Fibroblast of lung (primary cell): Measurements from ENCODE around the gene FDX1. TPM values are rescaled to one million over a fixed set of nuclear protein-coding genes. Genes with fewer than 3 reads are reported as not detected.

Experiments
- DNase-seq, 2 donors: peaks; one replicate each; pipeline versions ENCODE4 v3.0.0 to v3.0.0-alpha.2; 2010; ENCODE audit warnings: low read depth in 2 of 2
- H2AFZ ChIP-seq: 2 replicates; pipeline ENCODE4 v1.5.1; 2012; ENCODE audit warnings: low read length, control low read depth, inconsistent platforms
- H3K27ac ChIP-seq: 2 replicates; pipeline ENCODE4 v1.5.1; 2011; ENCODE audit warnings: low read length, control low read depth; ENCODE audit not compliant: insufficient read depth
- H3K27me3 ChIP-seq: 2 replicates; pipeline ENCODE4 v1.5.1; 2011; ENCODE audit warnings: mild to moderate bottlenecking, low read length; ENCODE audit not compliant: control insufficient read depth, insufficient read depth
- H3K36me3 ChIP-seq: 2 replicates; pipeline ENCODE4 v1.5.1; 2011; ENCODE audit warnings: low read length; ENCODE audit not compliant: control insufficient read depth, insufficient read depth
- H3K4me1 ChIP-seq: 2 replicates; pipeline ENCODE4 v1.5.1; 2011; ENCODE audit warnings: low read length; ENCODE audit not compliant: control insufficient read depth, insufficient read depth; ENCODE audit errors: extremely low read depth
- H3K4me2 ChIP-seq: 2 replicates; pipeline ENCODE4 v1.5.1; 2011; ENCODE audit warnings: low read length, control low read depth; ENCODE audit not compliant: insufficient read depth; ENCODE audit errors: extremely low read depth
- H3K4me3 ChIP-seq, 4 experiments: fragments of 200-600 bp in 1 of 4; sonication (generic) in 1 of 4; replicated peaks in 1 of 4; 2 replicates each; pipeline ENCODE4 v1.5.1; 2011 to 2016; ENCODE audit warnings: low read length in 4 of 4, low read depth in 3 of 4, mild to moderate bottlenecking in 3 of 4, control low read depth in 2 of 4, inconsistent platforms in 1 of 4, mixed read lengths in 1 of 4; ENCODE audit not compliant: insufficient read depth in 1 of 4; ENCODE audit errors: control extremely low read depth in 1 of 4
- H3K79me2 ChIP-seq: 2 replicates; pipeline ENCODE4 v1.5.1; 2012; ENCODE audit warnings: mild to moderate bottlenecking, low read length, inconsistent platforms; ENCODE audit not compliant: control insufficient read depth, insufficient read depth
- H3K9ac ChIP-seq: 2 replicates; pipeline ENCODE4 v1.5.1; 2011; ENCODE audit warnings: mild to moderate bottlenecking, low read length, control low read depth; ENCODE audit not compliant: insufficient read depth
- H3K9me3 ChIP-seq: 2 replicates; pipeline ENCODE4 v1.5.1; 2012; ENCODE audit warnings: low read depth, low read length; ENCODE audit not compliant: control insufficient read depth, insufficient read depth
- H4K20me1 ChIP-seq: 2 replicates; pipeline ENCODE4 v1.5.1; 2011; ENCODE audit warnings: low read length; ENCODE audit not compliant: control insufficient read depth, insufficient read depth; ENCODE audit errors: extremely low read depth
- EZH2 ChIP-seq: IDR thresholded peaks from 2 replicates; pipeline ENCODE4 v1.5.1; 2012; ENCODE audit warnings: low read length, control low read depth, mild to moderate bottlenecking; ENCODE audit errors: missing control alignments
- polyA plus RNA-seq, 2 donors: library from polyadenylated mRNA; depleted of rRNA in 1 of 2; stranded (reverse) in 1 of 2; unstranded in 1 of 2; fragments of >200 nt; gene quantifications; 2 replicates each; pipeline ENCODE4 v1.2.1, GENCODE V29; 2011 to 2012; ENCODE audit warnings: missing spikeins in 1 of 2
- total RNA-seq: library from RNA; depleted of rRNA; stranded (reverse); fragments of >200 nt; gene quantifications from 2 replicates; pipeline ENCODE4 v1.2.1, GENCODE V29; 2014
- TF ChIP-seq, protein P1 (sequence below), 2 donors: IDR thresholded peaks in 1 of 2; conservative IDR thresholded peaks in 1 of 2; 1 replicate in 1 of 2; 2 replicates in 1 of 2; pipeline ENCODE4 v1.5.1; 2011 to 2012; ENCODE audit warnings: low read length in 2 of 2, control low read depth in 1 of 2, inconsistent platforms in 1 of 2, low read depth in 1 of 2, mild to moderate bottlenecking in 1 of 2

Gene FDX1
- total and polyA plus RNA-seq, 2 donors (not counting 1 experiment from before 2014, with no cell fraction given), result 8.3 to 11.4 TPM

DNA sequence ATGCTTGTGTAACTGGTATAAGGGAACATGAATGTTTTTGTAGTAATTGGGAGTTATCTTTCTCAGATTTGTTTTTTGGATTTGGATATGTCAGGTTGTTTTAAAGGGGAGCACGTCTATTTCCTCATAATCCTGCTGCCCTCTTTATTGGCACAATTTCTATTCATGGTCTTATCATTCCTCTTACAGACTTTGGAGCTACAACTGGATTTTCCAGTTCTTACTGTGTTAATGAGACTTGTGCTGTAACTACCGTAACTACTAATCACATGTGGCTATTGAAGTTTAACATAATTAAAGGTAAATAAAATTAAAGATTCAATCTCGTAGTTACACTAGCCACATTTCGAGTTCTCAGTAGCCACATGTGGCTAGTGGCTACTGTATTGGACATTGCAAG lies 1.9 kb downstream of the FDX1 start:
- no peak for DNase-seq
- Histone ChIP-seq H3K27me3 (no peaks in the 10 kb centered on the region), H3K9ac (no peak overlapping the region), H3K79me2 (peaks cover 38% of the 10 kb centered on the region), H4K20me1 (no peaks in the 10 kb centered on the region), H3K4me2 (peak overlapping the region; percentile 82), H2AFZ (no peak overlapping the region), H3K27ac (no peak overlapping the region), H3K4me1 (peaks cover 2% of the 10 kb centered on the region), H3K36me3 (no peaks in the 10 kb centered on the region), H3K4me3 (peak overlapping the region; percentile 56 to 99 (median 92)), H3K9me3 (no peaks in the 10 kb centered on the region)
- no peak for TF ChIP-seq EZH2
- TF ChIP-seq, protein P1, sequence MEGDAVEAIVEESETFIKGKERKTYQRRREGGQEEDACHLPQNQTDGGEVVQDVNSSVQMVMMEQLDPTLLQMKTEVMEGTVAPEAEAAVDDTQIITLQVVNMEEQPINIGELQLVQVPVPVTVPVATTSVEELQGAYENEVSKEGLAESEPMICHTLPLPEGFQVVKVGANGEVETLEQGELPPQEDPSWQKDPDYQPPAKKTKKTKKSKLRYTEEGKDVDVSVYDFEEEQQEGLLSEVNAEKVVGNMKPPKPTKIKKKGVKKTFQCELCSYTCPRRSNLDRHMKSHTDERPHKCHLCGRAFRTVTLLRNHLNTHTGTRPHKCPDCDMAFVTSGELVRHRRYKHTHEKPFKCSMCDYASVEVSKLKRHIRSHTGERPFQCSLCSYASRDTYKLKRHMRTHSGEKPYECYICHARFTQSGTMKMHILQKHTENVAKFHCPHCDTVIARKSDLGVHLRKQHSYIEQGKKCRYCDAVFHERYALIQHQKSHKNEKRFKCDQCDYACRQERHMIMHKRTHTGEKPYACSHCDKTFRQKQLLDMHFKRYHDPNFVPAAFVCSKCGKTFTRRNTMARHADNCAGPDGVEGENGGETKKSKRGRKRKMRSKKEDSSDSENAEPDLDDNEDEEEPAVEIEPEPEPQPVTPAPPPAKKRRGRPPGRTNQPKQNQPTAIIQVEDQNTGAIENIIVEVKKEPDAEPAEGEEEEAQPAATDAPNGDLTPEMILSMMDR (conservative IDR thresholded peaks at IDR 0.05 in 1 of 2, IDR thresholded peaks at IDR 0.05 in 1 of 2; ENCODE audit: low read depth in 1 of 2, low read length in 2 of 2), result no peak

DNA sequence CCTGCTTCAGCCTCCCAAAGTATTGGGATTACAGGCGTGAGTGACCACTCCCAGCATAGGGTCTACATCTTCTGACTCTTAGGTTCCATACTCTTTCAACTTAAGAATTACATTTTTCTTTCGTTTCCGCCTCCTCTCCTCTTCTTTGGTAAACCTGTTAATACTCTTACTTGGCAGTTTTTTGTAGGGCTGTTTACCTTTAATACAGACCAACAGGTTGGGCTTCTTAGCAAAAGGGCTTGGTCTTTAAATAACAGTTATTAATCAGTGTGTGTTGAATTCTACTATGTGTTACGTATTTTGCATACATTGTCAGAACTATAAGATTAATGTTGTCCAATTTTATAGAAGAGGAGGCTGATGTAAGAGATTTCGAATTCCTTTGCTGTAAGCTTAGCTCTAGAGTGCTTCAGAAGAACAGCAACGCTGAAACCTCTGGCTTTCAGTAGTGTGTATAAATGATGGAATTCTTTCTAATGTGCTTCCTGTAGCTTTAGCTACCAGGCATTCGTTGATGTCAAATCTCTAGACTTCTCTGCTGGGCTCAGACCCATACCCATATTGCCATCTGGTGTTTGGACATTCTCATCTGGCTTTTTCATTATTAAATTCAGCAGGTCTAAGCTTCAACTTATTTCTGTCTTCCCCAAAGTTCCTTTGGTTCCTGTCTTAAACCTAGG lies 3.1 kb downstream of the FDX1 start:
- no peak overlapping the region for H3K27ac ChIP-seq
- no peaks in the 10 kb centered on the region for H3K36me3 ChIP-seq

More for the DNA sequence above, 3.1 kb downstream of the FDX1 start:
- peaks cover 40% of the 10 kb centered on the region for H3K79me2 ChIP-seq
- TF ChIP-seq, protein P1 (conservative IDR thresholded peaks at IDR 0.05 in 1 of 2, IDR thresholded peaks at IDR 0.05 in 1 of 2; ENCODE audit: low read depth in 1 of 2, low read length in 2 of 2), result no peak
- TF ChIP-seq EZH2, result no peak
- no peak overlapping the region for H3K4me2 ChIP-seq
- H3K4me3 ChIP-seq, result peak overlapping the region in 1 of 4 experiments; percentile 89
- peak; percentile 30 to 55 for DNase-seq
- H3K27me3 ChIP-seq, result no peaks in the 10 kb centered on the region
- H2AFZ ChIP-seq, result no peak overlapping the region
- H3K4me1 ChIP-seq, result peaks cover 2% of the 10 kb centered on the region
- no peaks in the 10 kb centered on the region for H4K20me1 ChIP-seq
- H3K9ac ChIP-seq, result no peak overlapping the region
- no peaks in the 10 kb centered on the region for H3K9me3 ChIP-seq
